Measurements from ENCODE around the gene TGM1. TPM values are rescaled to one million over a fixed set of nuclear protein-coding genes. Genes with fewer than 3 reads are reported as not detected.

TGM1 gene
- total and polyA plus RNA-seq, 2 experiments from 2014 or later = 0.31 to 0.63 TPM

DNA sequence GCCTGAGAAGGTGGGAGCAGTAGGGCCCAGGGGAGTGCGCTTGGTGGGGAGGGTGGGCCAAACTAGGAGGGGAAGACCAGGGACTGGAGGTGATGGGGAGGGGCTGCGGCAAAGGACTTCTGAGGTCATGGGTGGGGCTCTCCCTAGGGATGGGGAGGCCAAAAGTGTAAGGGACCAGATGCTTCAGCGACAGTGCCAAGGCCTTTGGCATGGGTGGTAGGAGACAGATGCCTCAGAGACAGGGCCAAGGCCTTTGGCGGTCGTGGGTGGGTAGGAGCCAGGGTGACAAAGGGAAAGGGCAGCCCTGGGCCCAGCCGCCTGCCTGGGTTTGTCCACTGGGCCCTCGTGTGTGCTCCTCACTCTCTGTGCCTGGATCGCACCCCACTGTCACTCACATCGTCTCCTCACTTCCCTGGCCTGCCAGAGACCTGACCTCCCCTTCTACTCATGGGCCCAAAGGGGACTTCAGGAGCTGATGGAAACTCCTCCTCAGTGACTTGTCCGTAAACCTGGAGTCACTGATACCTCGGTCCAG is 21.6 kb upstream of the TGM1 start:
- no peaks in the 10 kb centered on the region for H3K4me1 ChIP-seq (ENCODE audit: insufficient read depth)
- no peaks in the 10 kb centered on the region for H3K27me3 ChIP-seq (ENCODE audit: insufficient read depth)
- ATAC-seq (no peak), DNase-seq (ENCODE audit: low spot score) (no peak)
- Mint-ChIP-seq H3K4me3 (no peak overlapping the region; the same call in 2 of the 3 replicates), H3K36me3 (ENCODE audit: low read depth) (no peaks in the 10 kb centered on the region; the same call in 2 of the 3 replicates), H3K27ac (no peak overlapping the region), H3K4me1 (no peaks in the 10 kb centered on the region; the same call in 2 of the 3 replicates), H3K27me3 (ENCODE audit: insufficient read depth, low read depth, poor library complexity) (peaks cover 14% of the 10 kb centered on the region), H3K9me3 (no peaks in the 10 kb centered on the region)
- no peaks in the 10 kb centered on the region for H3K9me2 ChIP-seq (ENCODE audit: insufficient read depth)
- H3K4me2 ChIP-seq = no peak overlapping the region
- H3K36me3 ChIP-seq (ENCODE audit: insufficient read depth) = no peaks in the 10 kb centered on the region
- H2AFZ ChIP-seq = no peak overlapping the region
- H3F3A ChIP-seq (replicated peaks; ENCODE audit: low read depth) = no peaks in the 10 kb centered on the region
- TF ChIP-seq EZH2 (IDR thresholded peaks at IDR 0.05; ENCODE audit: low read depth, unreplicated experiment) = no peak
- TF ChIP-seq, protein P1, sequence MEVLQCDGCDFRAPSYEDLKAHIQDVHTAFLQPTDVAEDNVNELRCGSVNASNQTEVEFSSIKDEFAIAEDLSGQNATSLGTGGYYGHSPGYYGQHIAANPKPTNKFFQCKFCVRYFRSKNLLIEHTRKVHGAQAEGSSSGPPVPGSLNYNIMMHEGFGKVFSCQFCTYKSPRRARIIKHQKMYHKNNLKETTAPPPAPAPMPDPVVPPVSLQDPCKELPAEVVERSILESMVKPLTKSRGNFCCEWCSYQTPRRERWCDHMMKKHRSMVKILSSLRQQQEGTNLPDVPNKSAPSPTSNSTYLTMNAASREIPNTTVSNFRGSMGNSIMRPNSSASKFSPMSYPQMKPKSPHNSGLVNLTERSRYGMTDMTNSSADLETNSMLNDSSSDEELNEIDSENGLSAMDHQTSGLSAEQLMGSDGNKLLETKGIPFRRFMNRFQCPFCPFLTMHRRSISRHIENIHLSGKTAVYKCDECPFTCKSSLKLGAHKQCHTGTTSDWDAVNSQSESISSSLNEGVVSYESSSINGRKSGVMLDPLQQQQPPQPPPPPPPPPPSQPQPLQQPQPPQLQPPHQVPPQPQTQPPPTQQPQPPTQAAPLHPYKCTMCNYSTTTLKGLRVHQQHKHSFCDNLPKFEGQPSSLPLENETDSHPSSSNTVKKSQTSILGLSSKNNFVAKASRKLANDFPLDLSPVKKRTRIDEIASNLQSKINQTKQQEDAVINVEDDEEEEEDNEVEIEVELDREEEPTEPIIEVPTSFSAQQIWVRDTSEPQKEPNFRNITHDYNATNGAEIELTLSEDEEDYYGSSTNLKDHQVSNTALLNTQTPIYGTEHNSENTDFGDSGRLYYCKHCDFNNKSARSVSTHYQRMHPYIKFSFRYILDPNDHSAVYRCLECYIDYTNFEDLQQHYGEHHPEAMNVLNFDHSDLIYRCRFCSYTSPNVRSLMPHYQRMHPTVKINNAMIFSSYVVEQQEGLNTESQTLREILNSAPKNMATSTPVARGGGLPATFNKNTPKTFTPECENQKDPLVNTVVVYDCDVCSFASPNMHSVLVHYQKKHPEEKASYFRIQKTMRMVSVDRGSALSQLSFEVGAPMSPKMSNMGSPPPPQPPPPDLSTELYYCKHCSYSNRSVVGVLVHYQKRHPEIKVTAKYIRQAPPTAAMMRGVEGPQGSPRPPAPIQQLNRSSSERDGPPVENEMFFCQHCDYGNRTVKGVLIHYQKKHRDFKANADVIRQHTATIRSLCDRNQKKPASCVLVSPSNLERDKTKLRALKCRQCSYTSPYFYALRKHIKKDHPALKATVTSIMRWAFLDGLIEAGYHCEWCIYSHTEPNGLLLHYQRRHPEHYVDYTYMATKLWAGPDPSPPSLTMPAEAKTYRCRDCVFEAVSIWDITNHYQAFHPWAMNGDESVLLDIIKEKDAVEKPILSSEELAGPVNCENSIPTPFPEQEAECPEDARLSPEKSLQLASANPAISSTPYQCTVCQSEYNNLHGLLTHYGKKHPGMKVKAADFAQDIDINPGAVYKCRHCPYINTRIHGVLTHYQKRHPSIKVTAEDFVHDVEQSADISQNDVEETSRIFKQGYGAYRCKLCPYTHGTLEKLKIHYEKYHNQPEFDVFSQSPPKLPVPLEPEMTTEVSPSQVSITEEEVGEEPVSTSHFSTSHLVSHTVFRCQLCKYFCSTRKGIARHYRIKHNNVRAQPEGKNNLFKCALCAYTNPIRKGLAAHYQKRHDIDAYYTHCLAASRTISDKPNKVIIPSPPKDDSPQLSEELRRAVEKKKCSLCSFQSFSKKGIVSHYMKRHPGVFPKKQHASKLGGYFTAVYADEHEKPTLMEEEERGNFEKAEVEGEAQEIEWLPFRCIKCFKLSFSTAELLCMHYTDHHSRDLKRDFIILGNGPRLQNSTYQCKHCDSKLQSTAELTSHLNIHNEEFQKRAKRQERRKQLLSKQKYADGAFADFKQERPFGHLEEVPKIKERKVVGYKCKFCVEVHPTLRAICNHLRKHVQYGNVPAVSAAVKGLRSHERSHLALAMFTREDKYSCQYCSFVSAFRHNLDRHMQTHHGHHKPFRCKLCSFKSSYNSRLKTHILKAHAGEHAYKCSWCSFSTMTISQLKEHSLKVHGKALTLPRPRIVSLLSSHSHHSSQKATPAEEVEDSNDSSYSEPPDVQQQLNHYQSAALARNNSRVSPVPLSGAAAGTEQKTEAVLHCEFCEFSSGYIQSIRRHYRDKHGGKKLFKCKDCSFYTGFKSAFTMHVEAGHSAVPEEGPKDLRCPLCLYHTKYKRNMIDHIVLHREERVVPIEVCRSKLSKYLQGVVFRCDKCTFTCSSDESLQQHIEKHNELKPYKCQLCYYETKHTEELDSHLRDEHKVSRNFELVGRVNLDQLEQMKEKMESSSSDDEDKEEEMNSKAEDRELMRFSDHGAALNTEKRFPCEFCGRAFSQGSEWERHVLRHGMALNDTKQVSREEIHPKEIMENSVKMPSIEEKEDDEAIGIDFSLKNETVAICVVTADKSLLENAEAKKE (CRISPR knock-in tag; IDR thresholded peaks at IDR 0.05) = no peak
- TF ChIP-seq, protein P2, sequence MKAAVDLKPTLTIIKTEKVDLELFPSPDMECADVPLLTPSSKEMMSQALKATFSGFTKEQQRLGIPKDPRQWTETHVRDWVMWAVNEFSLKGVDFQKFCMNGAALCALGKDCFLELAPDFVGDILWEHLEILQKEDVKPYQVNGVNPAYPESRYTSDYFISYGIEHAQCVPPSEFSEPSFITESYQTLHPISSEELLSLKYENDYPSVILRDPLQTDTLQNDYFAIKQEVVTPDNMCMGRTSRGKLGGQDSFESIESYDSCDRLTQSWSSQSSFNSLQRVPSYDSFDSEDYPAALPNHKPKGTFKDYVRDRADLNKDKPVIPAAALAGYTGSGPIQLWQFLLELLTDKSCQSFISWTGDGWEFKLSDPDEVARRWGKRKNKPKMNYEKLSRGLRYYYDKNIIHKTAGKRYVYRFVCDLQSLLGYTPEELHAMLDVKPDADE (IDR thresholded peaks at IDR 0.05) = no peak
- TF ChIP-seq, protein P3, sequence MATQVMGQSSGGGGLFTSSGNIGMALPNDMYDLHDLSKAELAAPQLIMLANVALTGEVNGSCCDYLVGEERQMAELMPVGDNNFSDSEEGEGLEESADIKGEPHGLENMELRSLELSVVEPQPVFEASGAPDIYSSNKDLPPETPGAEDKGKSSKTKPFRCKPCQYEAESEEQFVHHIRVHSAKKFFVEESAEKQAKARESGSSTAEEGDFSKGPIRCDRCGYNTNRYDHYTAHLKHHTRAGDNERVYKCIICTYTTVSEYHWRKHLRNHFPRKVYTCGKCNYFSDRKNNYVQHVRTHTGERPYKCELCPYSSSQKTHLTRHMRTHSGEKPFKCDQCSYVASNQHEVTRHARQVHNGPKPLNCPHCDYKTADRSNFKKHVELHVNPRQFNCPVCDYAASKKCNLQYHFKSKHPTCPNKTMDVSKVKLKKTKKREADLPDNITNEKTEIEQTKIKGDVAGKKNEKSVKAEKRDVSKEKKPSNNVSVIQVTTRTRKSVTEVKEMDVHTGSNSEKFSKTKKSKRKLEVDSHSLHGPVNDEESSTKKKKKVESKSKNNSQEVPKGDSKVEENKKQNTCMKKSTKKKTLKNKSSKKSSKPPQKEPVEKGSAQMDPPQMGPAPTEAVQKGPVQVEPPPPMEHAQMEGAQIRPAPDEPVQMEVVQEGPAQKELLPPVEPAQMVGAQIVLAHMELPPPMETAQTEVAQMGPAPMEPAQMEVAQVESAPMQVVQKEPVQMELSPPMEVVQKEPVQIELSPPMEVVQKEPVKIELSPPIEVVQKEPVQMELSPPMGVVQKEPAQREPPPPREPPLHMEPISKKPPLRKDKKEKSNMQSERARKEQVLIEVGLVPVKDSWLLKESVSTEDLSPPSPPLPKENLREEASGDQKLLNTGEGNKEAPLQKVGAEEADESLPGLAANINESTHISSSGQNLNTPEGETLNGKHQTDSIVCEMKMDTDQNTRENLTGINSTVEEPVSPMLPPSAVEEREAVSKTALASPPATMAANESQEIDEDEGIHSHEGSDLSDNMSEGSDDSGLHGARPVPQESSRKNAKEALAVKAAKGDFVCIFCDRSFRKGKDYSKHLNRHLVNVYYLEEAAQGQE (IDR thresholded peaks at IDR 0.05; ENCODE audit: unreplicated experiment) = no peak
- TF ChIP-seq ZNF331 (CRISPR knock-in tag; IDR thresholded peaks at IDR 0.05; ENCODE audit: low read depth) = no peak
- no peak for TF ChIP-seq CREB1 (CRISPR knock-in tag; IDR thresholded peaks at IDR 0.05; ENCODE audit: low read depth)
- TF ChIP-seq, protein P4, sequence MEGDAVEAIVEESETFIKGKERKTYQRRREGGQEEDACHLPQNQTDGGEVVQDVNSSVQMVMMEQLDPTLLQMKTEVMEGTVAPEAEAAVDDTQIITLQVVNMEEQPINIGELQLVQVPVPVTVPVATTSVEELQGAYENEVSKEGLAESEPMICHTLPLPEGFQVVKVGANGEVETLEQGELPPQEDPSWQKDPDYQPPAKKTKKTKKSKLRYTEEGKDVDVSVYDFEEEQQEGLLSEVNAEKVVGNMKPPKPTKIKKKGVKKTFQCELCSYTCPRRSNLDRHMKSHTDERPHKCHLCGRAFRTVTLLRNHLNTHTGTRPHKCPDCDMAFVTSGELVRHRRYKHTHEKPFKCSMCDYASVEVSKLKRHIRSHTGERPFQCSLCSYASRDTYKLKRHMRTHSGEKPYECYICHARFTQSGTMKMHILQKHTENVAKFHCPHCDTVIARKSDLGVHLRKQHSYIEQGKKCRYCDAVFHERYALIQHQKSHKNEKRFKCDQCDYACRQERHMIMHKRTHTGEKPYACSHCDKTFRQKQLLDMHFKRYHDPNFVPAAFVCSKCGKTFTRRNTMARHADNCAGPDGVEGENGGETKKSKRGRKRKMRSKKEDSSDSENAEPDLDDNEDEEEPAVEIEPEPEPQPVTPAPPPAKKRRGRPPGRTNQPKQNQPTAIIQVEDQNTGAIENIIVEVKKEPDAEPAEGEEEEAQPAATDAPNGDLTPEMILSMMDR (conservative IDR thresholded peaks at IDR 0.05; ENCODE audit: low read depth in 2 of 2) = no peak
- no peak for TF ChIP-seq POLR2AphosphoS5 (IDR thresholded peaks at IDR 0.05; ENCODE audit: low read depth)
- TF ChIP-seq JUNB (IDR thresholded peaks at IDR 0.05; ENCODE audit: unreplicated experiment) = no peak
- no peak for TF ChIP-seq NANOG (IDR thresholded peaks at IDR 0.05; ENCODE audit: borderline replicate concordance)
- TF ChIP-seq STAT1 (IDR thresholded peaks at IDR 0.05; ENCODE audit: unreplicated experiment) = no peak
- no peak for TF ChIP-seq EZH2phosphoT487 (IDR thresholded peaks at IDR 0.05; ENCODE audit: unreplicated experiment)
- no peak for TF ChIP-seq ZNF114 (CRISPR knock-in tag; IDR thresholded peaks at IDR 0.05)
- H3K27ac ChIP-seq (ENCODE audit: low read depth) = no peak overlapping the region
- no peaks in the 10 kb centered on the region; the same call in 1 of the 2 replicates for H4K20me1 ChIP-seq (replicated peaks; ENCODE audit: insufficient read depth)
- no peaks in the 10 kb centered on the region for H3K79me2 ChIP-seq (replicated peaks; ENCODE audit: insufficient read depth)
- no peak overlapping the region for H3K4me3 ChIP-seq
